NCI-H2227 treated with DMSO at 0.1 percent for 48 hours (cell line): Measurements from ENCODE around the gene IL6.
"Not testable (repeated sequence)": the region's sequence is repeated elsewhere in the genome, so short reads cannot be mapped to it uniquely, and the experiment has no call there.

Experiments used
- DNase-seq: peaks from one replicate; lab custom pipeline; 2025; lab: John Stamatoyannopoulos, UW

IL6 gene

DNA sequence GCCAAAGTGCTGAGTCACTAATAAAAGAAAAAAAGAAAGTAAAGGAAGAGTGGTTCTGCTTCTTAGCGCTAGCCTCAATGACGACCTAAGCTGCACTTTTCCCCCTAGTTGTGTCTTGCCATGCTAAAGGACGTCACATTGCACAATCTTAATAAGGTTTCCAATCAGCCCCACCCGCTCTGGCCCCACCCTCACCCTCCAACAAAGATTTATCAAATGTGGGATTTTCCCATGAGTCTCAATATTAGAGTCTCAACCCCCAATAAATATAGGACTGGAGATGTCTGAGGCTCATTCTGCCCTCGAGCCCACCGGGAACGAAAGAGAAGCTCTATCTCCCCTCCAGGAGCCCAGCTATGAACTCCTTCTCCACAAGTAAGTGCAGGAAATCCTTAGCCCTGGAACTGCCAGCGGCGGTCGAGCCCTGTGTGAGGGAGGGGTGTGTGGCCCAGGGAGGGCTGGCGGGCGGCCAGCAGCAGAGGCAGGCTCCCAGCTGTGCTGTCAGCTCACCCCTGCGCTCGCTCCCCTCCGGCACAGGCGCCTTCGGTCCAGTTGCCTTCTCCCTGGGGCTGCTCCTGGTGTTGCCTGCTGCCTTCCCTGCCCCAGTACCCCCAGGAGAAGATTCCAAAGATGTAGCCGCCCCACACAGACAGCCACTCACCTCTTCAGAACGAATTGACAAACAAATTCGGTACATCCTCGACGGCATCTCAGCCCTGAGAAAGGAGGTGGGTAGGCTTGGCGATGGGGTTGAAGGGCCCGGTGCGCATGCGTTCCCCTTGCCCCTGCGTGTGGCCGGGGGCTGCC lies at the start of gene IL6:
TSS of gene IL6 (plus strand) at position 294 of the 807 bp plus-strand sequence. CDS start at position 357, 63 bp downstream.
- DNase-seq, result peak; percentile 49

DNA sequence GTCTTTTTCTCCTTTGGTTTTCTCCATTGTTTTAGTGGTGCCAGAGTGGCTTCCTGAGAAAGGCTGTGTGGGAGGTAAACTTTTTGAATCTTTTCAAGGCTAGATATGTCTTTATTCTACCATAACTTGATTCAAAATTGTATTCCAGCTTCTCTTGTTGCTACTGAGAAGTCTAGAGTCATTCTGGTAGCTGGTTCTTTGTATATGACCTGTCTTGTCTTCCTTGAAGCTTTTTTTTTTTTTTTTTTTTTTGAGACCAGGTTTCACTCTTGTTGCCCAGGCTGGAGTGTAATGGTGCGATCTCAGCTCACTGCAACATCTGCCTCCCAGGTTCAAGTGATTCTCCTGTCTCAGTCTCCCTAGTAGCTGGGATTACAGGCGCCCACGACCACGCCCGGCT lies 49.7 kb upstream of the IL6 start:
- not testable (repeated sequence) for DNase-seq

DNA sequence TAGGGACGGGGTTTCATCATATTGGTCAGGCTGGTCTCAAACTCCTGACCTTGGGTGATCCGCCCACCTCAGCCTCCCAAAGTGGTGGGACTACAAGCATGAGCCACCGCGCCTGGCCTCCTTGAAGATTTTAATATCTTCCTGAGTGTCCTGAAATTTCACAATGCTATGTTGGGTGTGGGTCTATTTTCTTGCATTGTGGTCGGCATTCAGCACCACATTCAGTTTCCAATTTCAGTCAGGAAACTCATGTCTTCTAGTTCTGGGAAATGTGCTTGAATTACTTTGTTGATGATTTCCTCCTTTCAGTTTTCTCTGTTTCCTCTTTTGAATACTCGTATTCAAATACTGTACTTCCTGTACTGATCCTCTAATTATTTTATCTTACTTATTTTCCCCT lies 49.3 kb upstream of the IL6 start:
- no peak for DNase-seq

DNA sequence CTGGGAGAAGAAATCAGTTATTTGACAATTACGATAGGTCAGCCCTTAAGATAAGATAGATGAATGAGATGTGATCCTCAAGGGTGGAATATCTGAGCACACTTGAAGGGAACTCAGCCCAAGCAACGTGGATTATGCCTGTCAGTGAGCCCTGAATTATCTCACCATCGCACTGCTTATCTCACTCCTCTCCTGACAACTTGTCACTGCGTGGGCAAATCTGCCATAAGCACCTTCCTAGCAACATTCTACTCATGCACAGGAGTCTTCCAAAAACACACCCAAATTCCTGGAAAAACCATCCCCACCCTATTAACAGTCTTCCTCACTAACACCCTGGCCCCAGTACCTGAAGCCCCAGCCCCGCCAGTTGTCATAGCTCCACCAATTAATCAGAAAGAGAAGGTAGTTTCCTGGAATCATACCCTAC lies 46.5 kb upstream of the IL6 start:
- DNase-seq, result no peak

DNA sequence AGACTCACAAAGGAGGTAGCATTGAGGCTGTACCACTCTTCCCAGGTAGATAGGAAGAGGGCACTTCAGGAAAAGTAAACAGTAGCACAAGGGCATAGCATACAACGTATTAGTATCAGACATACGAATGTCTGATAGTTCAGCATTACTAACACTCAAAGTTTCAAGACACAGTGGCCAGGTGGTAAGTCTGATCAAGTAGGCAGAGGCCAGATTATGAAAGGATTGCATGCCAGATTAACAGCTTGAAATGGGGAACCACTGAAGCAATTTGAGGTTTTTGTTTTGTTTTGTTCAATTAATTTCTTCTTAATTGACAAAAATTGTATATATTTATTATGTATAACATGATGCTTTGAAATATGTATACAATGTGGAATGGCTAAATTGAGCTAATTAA lies 45.7 kb upstream of the IL6 start:
- no peak for DNase-seq

DNA sequence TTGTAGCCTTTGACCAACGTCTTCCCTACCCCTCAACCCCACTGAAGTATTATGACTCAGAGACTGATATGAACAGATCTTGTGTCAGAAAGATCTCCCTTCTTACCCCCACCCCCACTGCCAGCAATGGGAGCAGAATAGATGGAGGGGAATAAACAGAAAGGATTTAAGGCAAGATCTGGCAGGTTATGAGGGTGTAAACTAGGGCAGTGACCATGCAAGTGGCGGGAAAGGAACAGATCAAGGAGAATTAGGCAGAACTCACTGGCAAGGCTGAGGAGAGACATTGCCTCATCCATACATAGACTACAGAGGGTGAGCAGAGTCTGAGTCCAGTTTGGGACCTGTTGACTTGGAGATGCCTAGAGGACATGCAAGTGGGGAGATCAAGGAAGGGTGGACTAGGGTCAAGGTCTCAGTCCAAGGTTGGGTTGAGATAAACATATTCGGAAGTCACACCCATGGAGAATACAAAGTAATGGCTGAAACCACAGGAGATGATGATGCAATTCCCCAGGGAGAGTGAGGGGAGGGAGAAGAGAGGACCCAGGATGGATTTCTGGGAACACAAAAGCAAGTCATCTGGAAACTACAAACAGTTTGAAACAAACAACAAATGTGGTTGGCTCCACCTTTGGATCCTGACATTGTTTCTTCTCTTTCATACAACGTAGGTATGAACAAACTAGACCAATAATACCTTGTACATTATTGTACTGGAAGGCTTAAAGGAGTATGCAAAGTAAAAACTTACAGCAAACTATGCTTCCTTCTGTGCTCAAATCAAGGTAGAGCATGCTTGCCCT lies 44.9 kb upstream of the IL6 start:
- no peak for DNase-seq

DNA sequence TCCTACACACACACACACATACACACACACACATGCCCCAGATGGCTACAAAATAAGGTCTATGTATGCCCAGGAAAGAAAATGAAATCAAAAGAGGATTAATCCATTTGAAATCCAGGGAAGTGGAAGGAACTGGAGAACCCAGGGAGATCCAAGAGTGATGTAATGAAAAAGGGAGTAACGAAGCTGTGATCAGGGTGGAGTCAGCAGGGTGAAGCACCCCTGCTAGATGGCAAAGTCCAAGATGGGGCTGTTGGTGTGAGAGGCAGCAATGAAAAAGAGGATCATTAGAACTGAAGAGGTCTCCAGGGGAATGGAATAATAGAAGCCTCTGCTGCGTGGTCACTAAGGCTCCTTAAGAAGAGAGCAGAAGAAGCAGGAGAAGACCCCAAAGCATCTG lies 43.6 kb upstream of the IL6 start:
- no peak for DNase-seq

DNA sequence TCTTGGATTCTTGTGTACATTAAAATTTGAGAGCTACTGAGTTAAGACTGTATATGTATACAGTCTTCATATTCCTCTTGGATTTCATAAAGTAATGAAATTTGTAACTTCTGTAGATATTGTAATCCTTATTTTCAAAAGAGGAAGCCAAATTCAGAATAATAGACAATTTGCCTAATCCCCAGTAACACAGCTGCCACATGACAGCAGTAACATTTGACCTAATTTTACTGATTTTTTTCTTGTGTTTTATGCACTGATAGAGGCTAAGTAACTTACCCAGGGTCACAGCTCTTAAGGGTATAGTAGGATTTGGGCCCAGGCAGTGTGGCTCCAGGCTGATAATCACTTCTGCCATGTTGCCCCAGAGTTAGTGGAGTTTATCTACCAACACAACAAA lies 40.4 kb upstream of the IL6 start:
- DNase-seq, result no peak

DNA sequence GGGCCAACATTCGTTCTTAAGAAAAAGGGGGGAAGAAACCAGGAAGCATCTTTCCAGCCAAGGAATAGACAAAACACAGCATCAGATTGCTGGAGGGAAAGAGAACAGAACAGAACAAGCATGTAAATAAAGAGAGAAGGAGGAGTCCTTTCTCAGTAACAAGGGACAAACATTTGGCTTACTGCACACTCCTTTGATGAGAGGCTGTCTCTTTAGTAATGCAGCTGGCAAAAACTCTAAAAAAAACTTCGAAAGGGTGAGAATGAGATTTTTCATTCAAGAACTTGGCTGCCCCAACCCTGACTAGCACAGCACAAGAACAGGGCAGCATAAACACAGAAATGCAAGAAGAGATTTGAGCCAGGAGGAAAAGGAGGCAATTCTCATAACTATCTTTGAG lies 38.9 kb upstream of the IL6 start:
- no peak for DNase-seq

DNA sequence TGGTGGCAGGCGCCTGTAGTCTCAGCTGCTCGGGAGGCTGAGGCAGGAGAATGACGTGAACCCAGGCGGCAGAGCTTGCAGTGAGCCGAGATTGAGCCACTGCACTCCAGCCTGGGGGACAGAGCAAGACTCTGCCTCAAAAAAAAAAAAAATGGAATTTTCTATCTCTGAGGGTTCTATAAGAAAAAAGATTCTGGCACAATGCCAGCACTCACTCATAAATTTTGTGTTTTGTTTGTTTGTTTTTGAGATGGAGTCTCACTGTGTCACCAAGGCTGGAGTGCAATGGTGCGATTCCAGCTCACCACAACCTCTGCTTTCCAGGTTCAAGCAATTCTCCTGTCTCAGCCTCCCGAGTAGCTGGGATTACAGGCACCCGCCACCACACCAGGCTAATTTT lies 38.1 kb upstream of the IL6 start:
- DNase-seq, result not testable (repeated sequence)

DNA sequence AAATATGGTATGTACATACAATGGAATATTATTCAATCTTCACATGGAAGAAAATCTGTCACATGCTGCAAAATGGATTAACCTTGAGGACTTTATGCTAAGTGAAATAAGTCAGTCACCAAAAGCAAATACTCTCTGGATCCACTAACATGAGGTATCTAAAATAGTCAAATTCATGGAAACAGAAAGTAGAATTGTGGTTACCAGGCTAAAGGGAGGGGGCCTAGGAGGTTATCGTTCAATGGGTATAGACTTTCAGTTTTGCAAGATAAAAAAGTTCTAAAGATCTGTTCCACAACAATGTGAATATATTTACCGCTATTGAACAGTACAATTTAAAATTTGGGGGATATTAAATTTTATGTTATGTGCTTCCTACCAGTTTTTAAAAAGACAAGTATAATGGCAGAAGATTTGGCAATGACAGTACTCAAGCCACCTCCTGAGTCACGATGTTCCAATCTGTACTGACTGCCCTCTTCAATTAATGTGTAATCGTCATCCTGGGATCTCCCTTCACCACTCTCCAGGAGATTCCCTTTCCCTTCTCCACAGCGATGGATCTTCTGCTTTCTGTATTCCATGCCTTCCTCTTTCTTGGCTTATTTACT lies 32.3 kb upstream of the IL6 start:
- DNase-seq, result no peak

DNA sequence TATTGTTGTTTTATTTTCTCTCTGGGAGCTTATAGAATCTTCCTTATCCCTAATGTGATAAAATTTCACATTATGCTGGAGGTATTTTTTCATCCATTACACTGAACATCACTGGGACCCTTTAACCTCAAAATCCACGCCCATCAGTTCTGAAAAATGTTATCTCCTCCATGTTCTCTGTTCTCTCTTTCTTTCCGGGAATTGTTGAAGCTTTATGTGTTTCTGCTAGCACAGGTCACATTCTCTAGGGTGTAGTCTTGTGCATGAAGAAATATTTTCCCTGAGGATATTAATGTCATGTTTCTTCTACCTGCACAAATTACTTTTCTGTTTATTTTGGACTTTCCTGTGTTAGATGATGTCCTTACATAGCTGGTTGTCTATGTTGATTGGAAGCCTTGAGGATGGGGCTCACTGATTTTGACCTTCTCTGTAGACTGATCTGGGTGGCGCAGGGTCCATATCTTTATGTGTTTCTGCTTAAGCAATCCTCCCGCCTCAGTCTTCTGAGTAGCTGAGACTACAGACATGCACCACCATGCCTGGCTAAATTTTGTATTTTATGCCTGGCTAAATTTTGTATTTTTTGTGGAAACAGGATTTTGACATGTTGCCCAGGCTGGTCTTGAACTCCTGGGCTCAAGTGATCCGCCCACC lies 31.4 kb upstream of the IL6 start:
- DNase-seq, result no peak

DNA sequence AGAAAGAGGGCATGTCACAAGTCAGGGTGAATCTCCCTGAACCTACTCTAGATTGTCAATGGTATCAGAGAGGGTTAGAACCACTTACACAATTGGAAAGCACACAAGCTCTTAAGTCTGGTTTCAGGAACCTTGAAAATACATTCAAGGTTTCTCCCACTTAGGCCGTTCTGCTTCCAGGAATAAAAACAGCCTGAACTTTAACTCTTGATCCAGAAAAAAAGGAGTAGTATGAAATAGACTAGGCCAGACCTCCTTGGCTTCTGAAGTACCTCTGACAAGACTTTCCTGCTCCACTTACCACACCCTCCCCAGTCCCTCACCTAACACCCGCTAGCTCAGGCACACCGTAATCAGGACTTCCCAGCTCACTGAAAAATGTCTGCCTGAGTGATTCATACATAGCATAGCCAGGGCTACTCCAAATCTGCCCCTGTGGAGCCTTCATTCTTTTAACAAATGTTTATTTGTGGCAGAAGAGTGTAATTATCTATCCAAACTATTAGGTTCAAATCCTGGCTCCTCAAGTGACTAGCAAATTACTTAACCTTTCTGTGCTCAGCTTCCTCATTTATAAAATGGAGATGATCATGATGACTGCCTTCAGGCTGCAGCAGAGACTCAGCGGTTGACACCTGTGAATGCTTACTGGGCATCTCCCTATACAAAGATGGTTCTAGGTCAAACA lies 30.3 kb upstream of the IL6 start:
- DNase-seq, result peak; percentile 3

DNA sequence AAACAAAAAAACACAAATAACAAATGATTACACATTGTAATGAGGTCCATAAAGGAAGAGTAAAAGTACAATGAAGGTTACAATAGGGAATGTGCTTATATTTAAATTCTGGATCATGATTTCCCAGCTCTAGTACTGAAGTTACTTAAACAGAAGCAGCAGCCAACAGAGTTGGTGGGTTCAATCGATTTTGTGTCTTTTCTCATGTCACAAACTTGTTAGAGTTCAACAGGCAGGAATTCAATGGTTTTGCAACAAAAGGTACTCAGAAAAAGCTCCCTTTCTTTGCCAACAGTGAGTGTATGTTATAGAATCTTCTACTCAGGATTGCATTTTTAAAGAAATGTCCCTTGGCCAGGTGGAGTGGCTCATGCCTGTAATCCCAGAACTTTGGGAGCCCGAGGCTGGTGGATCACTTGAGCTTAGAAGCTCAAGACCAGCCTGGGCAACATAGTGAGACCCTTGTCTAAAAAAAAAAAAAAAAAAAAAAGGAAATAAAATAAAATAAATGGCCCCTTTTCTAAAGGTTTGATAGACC lies 29.6 kb upstream of the IL6 start:
- DNase-seq, result no peak

DNA sequence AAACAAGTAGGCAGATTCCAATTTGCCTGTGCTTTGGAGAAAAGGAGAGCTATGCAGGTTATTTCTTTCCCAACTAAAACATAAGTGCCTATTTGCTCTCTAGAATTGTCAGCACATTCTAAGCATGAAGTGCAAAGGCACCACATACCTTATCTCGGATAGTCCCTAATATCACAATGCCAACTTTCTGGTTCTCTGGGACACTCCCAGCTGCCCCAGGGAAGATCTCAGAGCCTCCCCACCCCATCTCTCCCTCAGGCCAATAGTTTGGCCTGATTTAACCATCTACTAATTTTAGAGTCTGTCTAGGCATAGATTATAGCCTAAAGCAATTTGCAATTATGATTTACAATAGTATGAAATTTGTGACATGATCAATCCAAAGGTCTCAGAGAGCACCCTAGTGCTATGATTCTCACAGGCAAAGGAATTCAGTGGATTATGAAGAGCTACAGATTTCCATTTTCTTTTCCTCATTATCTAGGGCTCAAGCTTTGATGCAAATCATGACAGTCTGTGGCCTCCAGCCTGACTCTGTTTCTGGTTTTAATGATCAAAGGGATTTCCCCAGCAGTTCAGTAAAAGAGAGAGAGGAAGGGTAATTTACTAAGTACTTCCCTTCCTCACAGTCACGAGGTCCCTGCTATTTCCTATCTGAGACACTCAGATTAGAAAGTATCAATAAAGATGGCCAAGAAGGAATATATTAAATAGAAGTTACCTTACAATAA lies 29.0 kb upstream of the IL6 start:
- DNase-seq, result no peak

DNA sequence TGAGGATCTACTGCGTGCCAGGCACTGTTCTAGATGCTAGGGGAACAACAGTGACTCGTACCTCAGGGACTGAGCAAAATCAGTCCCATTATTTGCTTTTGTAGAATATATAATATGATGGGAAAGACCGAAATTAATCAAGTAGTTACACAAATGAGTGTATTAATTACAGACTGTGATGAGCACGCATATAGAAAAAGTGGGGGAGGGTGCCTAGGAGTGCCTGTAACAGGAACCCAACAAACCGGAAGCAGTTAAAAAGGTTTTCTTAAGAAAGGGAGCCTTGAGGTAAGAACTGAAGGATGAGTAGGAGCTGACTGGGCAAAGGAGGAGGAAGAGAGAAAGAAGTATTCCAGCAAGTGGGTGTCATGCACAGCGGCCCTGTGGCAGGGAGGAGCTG lies 28.2 kb upstream of the IL6 start:
- no peak for DNase-seq

DNA sequence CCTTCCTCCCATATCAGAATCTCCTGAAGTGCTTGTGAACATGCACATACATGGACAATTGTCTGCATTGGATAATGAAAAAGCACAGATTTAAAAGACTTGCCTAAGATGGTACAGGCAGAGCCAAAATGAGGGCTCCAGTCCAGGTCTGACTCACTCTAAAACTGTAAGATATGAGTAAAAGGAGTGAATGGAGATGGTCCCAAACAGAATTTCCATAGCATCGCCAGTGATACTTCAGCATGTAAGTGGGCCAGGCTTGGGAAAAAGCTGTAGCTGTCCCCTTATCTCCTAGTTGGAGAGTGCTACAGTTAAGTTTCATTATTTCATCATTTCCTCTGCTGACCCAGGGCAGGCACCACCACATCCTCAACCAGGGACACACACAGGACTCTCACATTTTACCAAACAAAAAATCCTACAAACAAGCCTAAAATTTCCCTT lies 26.4 kb upstream of the IL6 start:
- no peak for DNase-seq

DNA sequence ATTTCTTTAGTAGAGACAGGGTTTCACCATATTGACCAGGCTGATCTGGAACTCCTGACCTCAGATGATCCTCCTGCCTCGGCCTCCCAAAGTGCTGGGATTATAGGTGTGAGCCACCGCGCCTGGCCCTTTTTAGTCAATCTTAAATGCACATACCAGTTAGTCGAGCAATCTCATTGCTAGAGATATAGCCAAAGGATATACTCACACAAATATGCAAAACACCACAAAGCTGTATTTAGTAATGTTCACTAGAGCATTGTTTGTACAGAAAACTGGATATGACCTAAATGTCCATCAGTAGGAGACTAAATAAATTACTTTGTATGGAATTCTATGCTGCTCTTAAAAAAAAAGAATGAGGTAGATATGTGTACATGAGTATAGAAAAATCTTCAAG lies 24.5 kb upstream of the IL6 start:
- no peak for DNase-seq

DNA sequence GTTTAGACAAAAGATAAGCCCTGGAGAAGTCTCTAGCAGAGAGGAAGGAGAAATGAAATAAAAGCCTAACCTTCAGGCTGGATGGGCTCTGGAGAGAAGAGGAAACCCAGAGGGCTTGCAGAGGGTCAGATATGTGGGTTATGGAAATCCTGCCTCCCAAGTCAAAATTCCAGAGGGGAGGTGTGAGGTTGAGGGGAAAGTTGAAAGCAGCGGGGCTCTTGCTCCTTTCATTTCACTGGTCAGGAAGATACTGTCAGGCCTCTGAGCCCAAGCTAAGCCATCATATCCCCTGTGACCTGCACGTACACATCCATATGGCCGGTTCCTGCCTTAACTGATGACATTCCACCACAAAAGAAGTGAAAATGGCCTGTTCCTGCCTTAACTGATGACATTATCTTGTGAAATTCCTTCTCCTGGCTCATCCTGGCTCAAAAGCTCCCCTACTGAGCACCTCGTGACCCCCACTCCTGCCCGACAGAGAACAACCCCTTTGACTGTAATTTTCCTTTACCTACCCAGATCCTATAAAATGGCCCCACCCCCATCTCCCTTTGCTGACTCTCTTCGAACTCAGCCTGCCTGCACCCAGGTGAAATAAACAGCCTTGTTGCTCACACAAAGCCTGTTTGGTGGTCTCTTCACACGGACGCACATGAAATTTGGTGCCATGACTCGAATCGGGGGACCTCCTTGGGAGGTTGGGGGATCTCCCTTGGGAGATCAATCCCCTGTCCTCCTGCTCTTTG lies 23.7 kb upstream of the IL6 start:
- not testable (repeated sequence) for DNase-seq
